ENCODE results near the gene CCR1. TPM values are rescaled to one million over a fixed set of nuclear protein-coding genes. Genes with fewer than 3 reads are reported as not detected.

CCR1 gene
- polyA plus RNA-seq, 1 donor (not counting 4 experiments of a cell fraction or from before 2014, with no cell fraction given): not detected

GRCh38 chr3:46202535-46202934 lies 5.6 kb downstream of the CCR1 start:
- Histone ChIP-seq H3K36me3 (ENCODE audit: control insufficient read depth in 2 of 2, extremely low read depth in 1 of 2, insufficient read depth in 2 of 2, low read length in 2 of 2) (no peaks in the 10 kb centered on the region), H4K20me1 (ENCODE audit: control insufficient read depth, extremely low read depth, insufficient read depth, low read length) (no peaks in the 10 kb centered on the region), H3K4me3 (ENCODE audit: control insufficient read depth in 2 of 3, extremely low read depth in 1 of 3, insufficient read depth in 2 of 3, low read depth in 1 of 3, low read length in 3 of 3) (no peak overlapping the region), H3K27ac (ENCODE audit: control insufficient read depth, insufficient read depth, low read length) (no peak overlapping the region), H3K27me3 (ENCODE audit: control insufficient read depth, extremely low read depth, insufficient read depth, low read length) (peaks cover 3% of the 10 kb centered on the region), H3K4me2 (ENCODE audit: control insufficient read depth, extremely low read depth, insufficient read depth, low read depth, low read length) (no peak overlapping the region), H3K9me1 (ENCODE audit: control insufficient read depth, extremely low read depth, insufficient read depth, low read length) (no peaks in the 10 kb centered on the region), H3K4me1 (ENCODE audit: control insufficient read depth, extremely low read depth, insufficient read depth, low read length) (no peaks in the 10 kb centered on the region), H3K79me2 (ENCODE audit: control insufficient read depth, insufficient read depth, low read length) (no peaks in the 10 kb centered on the region), H3K9ac (ENCODE audit: control insufficient read depth, extremely low read depth, insufficient read depth, low read length) (no peak overlapping the region), H2AFZ (ENCODE audit: control insufficient read depth, low read length) (no peak overlapping the region), H3K9me3 (ENCODE audit: control insufficient read depth, low read depth, low read length) (no peaks in the 10 kb centered on the region)
- FAIRE-seq (no peak), DNase-seq (ENCODE audit: low read depth, low spot score) (no peak)
- dilution Hi-C loops (cut with MboI; ENCODE audit: extremely low pct_ligation_motif_present, low sequenced_read_pairs): no loop called here
- TF ChIP-seq EZH2 (IDR thresholded peaks at IDR 0.05; ENCODE audit: low read length) (no peak), CTCF (optimal IDR thresholded peaks at IDR 0.05 in 1 of 3, IDR thresholded peaks at IDR 0.05 in 1 of 3, conservative IDR thresholded peaks at IDR 0.05 in 1 of 3; ENCODE audit: extremely low read depth in 1 of 3, insufficient read depth in 2 of 3, low read length in 3 of 3) (no peak)

GRCh38 chr3:46200790-46201189 lies 7.3 kb downstream of the CCR1 start:
- dilution Hi-C loops (cut with MboI; ENCODE audit: extremely low pct_ligation_motif_present, low sequenced_read_pairs): no loop called here
- no peaks in the 10 kb centered on the region for H3K4me1 ChIP-seq (ENCODE audit: control insufficient read depth, extremely low read depth, insufficient read depth, low read length)

More at GRCh38 chr3:46200790-46201189, 7.3 kb downstream of the CCR1 start:
- Histone ChIP-seq H3K9me1 (ENCODE audit: control insufficient read depth, extremely low read depth, insufficient read depth, low read length) (no peaks in the 10 kb centered on the region), H3K4me3 (ENCODE audit: control insufficient read depth in 2 of 3, extremely low read depth in 1 of 3, insufficient read depth in 2 of 3, low read depth in 1 of 3, low read length in 3 of 3) (no peak overlapping the region), H2AFZ (ENCODE audit: control insufficient read depth, low read length) (no peak overlapping the region), H3K27ac (ENCODE audit: control insufficient read depth, insufficient read depth, low read length) (no peak overlapping the region), H3K27me3 (ENCODE audit: control insufficient read depth, extremely low read depth, insufficient read depth, low read length) (peaks cover 3% of the 10 kb centered on the region), H4K20me1 (ENCODE audit: control insufficient read depth, extremely low read depth, insufficient read depth, low read length) (no peaks in the 10 kb centered on the region), H3K36me3 (ENCODE audit: control insufficient read depth in 2 of 2, extremely low read depth in 1 of 2, insufficient read depth in 2 of 2, low read length in 2 of 2) (no peaks in the 10 kb centered on the region), H3K9me3 (ENCODE audit: control insufficient read depth, low read depth, low read length) (no peaks in the 10 kb centered on the region), H3K4me2 (ENCODE audit: control insufficient read depth, extremely low read depth, insufficient read depth, low read depth, low read length) (no peak overlapping the region), H3K79me2 (ENCODE audit: control insufficient read depth, insufficient read depth, low read length) (no peaks in the 10 kb centered on the region), H3K9ac (ENCODE audit: control insufficient read depth, extremely low read depth, insufficient read depth, low read length) (no peak overlapping the region)
- FAIRE-seq: no peak
- no peak for DNase-seq (ENCODE audit: low read depth, low spot score)
- no peak for TF ChIP-seq EZH2 (IDR thresholded peaks at IDR 0.05; ENCODE audit: low read length)
- no peak for TF ChIP-seq CTCF (optimal IDR thresholded peaks at IDR 0.05 in 1 of 3, IDR thresholded peaks at IDR 0.05 in 1 of 3, conservative IDR thresholded peaks at IDR 0.05 in 1 of 3; ENCODE audit: extremely low read depth in 1 of 3, insufficient read depth in 2 of 3, low read length in 3 of 3)

Data from keratinocyte (primary cell).